Daoy (cell line): ENCODE data around the gene GDAP2. TPM values are rescaled to one million over a fixed set of nuclear protein-coding genes. Genes with fewer than 3 reads are reported as not detected.

Experiments
- DNase-seq: peaks from one replicate; pipeline ENCODE4 v3.0.0-alpha.2; 2015; ENCODE audit warnings: low read depth
- total RNA-seq: library from RNA; depleted of rRNA; stranded (reverse); fragments of >200 nt; shearing (Covaris generic); gene quantifications from 2 replicates; pipeline ENCODE4 v1.2.3, GENCODE V29; 2014

The GDAP2 gene
- total RNA-seq, 1 experiment from 2014 or later, result 31.9 TPM

- DNase-seq, result no peak
Observed at GRCh38 chr1:117841117-117841650, 88.2 kb downstream of the GDAP2 start.

- DNase-seq, result no peak
Observed at GRCh38 chr1:117838911-117839310, 90.5 kb downstream of the GDAP2 start.

- no peak for DNase-seq
Observed at GRCh38 chr1:117836069-117836468, 93.4 kb downstream of the GDAP2 start.

- DNase-seq, result no peak
Observed at GRCh38 chr1:117834416-117834815, 95.0 kb downstream of the GDAP2 start.

GRCh38 chr1:117832453-117832852 is 97.0 kb downstream of the GDAP2 start:
- no peak for DNase-seq

- DNase-seq, result no peak
Observed at GRCh38 chr1:117830222-117830621, 99.2 kb downstream of the GDAP2 start.

GRCh38 chr1:117828201-117828600 is 101.2 kb downstream of the GDAP2 start:
- DNase-seq, result peak; percentile 29

GRCh38 chr1:117826540-117827078 is 102.8 kb downstream of the GDAP2 start:
- peak; percentile 90 for DNase-seq

GRCh38 chr1:117826119-117826518 is 103.3 kb downstream of the GDAP2 start:
- no peak for DNase-seq

- DNase-seq, result no peak
Observed at GRCh38 chr1:117825414-117825813, 104.0 kb downstream of the GDAP2 start.

GRCh38 chr1:117824616-117825015 is 104.8 kb downstream of the GDAP2 start:
- DNase-seq, result no peak

- peak; percentile 95 for DNase-seq
Observed at GRCh38 chr1:117821774-117822482, 107.5 kb downstream of the GDAP2 start.

- DNase-seq, result no peak
Observed at GRCh38 chr1:117821382-117821755, 108.1 kb downstream of the GDAP2 start.

GRCh38 chr1:117820694-117821381 is 108.6 kb downstream of the GDAP2 start:
- DNase-seq, result peak; percentile 18

- DNase-seq, result no peak
Observed at GRCh38 chr1:117820096-117820495, 109.3 kb downstream of the GDAP2 start.

- DNase-seq, result no peak
Observed at GRCh38 chr1:117819301-117819700, 110.1 kb downstream of the GDAP2 start.

GRCh38 chr1:117818456-117818855 is 111.0 kb downstream of the GDAP2 start:
- no peak for DNase-seq

GRCh38 chr1:117817629-117818028 is 111.8 kb downstream of the GDAP2 start:
- DNase-seq, result no peak

- peak; percentile 46 for DNase-seq
Observed at GRCh38 chr1:117815926-117816325, 113.5 kb downstream of the GDAP2 start.

GRCh38 chr1:117814856-117815797 is 114.3 kb downstream of the GDAP2 start:
- peak; percentile 46 for DNase-seq
